Measurements from ENCODE around the gene MYO3B. TPM values are rescaled to one million over a fixed set of nuclear protein-coding genes. Genes with fewer than 3 reads are reported as not detected.

The MYO3B gene
- polyA plus RNA-seq, 2 of the 4 experiments (the other 2 are of a cell fraction): 0.01 TPM; not detected in 1

DNA sequence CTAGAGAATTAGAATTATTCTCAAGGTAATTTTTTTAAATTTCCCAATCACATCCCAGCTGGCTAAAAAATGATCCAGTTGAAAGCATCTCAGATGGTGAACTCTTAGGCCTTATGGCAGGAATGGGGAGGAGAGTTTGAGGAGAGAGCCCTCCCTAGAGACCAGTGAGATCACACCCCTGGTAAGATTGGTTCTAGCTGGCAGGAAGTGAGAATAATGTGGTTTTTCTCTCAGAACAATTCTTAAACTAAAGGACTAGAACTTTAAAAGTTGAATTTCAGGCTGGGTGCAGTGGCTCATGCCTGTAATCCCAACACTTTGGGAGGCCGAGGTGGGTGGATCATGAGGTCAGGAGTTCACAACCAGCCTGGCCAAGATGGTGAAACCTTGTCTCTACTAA is 120.2 kb downstream of the MYO3B start:
- POLR2A ChIA-PET: no interaction called here
- Histone ChIP-seq H3K27ac (no peak overlapping the region), H3K4me3 (no peak overlapping the region), H3K4me2 (no peak overlapping the region), H3K4me1 (no peaks in the 10 kb centered on the region), H3K9me3 (peaks cover 5% of the 10 kb centered on the region; the same call in 2 of the 3 replicates)
- CTCF ChIA-PET: interaction anchor here (0.6 kb wide), 1 partner anchor 655 kb away, joined by 3 read pairs; no protein-coding TSS in a partner anchor
- FAIRE-seq: no peak
- TF ChIP-seq NFE2L2 (conservative IDR thresholded peaks at IDR 0.05; ENCODE audit: low read length) (no peak), HOXA7 (CRISPR knock-in tag; IDR thresholded peaks at IDR 0.05) (no peak), MAFK (IDR thresholded peaks at IDR 0.05; ENCODE audit: partially characterized antibody) (no peak), SMC3 (IDR thresholded peaks at IDR 0.05) (no peak), KDM1A (IDR thresholded peaks at IDR 0.05; ENCODE audit: low read depth) (no peak), CEBPB (IDR thresholded peaks at IDR 0.05) (no peak), BCL3 (IDR thresholded peaks at IDR 0.05) (no peak)
- TF ChIP-seq, protein P1, sequence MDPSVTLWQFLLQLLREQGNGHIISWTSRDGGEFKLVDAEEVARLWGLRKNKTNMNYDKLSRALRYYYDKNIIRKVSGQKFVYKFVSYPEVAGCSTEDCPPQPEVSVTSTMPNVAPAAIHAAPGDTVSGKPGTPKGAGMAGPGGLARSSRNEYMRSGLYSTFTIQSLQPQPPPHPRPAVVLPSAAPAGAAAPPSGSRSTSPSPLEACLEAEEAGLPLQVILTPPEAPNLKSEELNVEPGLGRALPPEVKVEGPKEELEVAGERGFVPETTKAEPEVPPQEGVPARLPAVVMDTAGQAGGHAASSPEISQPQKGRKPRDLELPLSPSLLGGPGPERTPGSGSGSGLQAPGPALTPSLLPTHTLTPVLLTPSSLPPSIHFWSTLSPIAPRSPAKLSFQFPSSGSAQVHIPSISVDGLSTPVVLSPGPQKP (IDR thresholded peaks at IDR 0.05; ENCODE audit: low read depth, low read length): no peak
- TF ChIP-seq, protein P2, sequence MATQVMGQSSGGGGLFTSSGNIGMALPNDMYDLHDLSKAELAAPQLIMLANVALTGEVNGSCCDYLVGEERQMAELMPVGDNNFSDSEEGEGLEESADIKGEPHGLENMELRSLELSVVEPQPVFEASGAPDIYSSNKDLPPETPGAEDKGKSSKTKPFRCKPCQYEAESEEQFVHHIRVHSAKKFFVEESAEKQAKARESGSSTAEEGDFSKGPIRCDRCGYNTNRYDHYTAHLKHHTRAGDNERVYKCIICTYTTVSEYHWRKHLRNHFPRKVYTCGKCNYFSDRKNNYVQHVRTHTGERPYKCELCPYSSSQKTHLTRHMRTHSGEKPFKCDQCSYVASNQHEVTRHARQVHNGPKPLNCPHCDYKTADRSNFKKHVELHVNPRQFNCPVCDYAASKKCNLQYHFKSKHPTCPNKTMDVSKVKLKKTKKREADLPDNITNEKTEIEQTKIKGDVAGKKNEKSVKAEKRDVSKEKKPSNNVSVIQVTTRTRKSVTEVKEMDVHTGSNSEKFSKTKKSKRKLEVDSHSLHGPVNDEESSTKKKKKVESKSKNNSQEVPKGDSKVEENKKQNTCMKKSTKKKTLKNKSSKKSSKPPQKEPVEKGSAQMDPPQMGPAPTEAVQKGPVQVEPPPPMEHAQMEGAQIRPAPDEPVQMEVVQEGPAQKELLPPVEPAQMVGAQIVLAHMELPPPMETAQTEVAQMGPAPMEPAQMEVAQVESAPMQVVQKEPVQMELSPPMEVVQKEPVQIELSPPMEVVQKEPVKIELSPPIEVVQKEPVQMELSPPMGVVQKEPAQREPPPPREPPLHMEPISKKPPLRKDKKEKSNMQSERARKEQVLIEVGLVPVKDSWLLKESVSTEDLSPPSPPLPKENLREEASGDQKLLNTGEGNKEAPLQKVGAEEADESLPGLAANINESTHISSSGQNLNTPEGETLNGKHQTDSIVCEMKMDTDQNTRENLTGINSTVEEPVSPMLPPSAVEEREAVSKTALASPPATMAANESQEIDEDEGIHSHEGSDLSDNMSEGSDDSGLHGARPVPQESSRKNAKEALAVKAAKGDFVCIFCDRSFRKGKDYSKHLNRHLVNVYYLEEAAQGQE (IDR thresholded peaks at IDR 0.05): no peak
- DNase-seq (ENCODE audit: low read depth in 1 of 2, low spot score in 1 of 2): no peak
- no peak for ATAC-seq
- 33% methylated on average over 1 of the region's 1 CpG for WGBS (ENCODE audit: missing lambda C conversion rate)

DNA sequence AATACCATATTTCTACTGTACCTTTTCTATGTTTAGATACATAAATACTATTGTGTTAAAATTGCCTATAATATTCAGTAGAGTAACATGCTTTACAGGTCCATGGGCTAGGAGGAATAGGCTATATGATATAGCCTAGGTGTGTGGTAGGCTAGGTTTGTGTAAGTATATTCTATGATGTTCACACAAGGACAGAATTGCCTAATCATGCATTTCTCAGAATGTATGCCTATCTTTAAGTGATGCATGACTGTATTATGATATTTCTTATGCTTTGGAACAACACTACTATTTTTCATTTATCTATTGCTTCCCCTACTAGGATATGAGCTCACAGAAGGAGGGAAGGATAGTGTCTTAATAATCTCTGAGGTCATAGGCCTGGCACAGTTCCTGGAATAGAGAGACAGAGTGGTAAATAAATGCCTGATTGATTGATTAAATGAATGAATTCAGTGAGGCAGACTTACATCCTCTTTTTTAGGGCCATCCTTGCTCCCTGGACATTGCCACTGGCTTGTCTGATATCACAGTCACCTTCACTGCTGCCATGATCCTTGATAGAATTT is 121.0 kb downstream of the MYO3B start:
- Histone ChIP-seq H3K9me3 (peaks cover 5% of the 10 kb centered on the region; the same call in 2 of the 3 replicates), H3K27ac (no peak overlapping the region), H3K4me3 (no peak overlapping the region), H3K4me2 (no peak overlapping the region), H3K4me1 (no peaks in the 10 kb centered on the region)
- FAIRE-seq: no peak
- POLR2A ChIA-PET: no interaction called here
- no peak for ATAC-seq
- DNase-seq (ENCODE audit: low read depth in 1 of 2, low spot score in 1 of 2): no peak
- no peak for TF ChIP-seq GATA3 (IDR thresholded peaks at IDR 0.05; ENCODE audit: borderline replicate concordance)
- no peak for TF ChIP-seq ZFP36 (IDR thresholded peaks at IDR 0.05; ENCODE audit: borderline replicate concordance, partially characterized antibody)
- no peak for TF ChIP-seq CBX8 (IDR thresholded peaks at IDR 0.05)
- TF ChIP-seq KDM1A (IDR thresholded peaks at IDR 0.05; ENCODE audit: low read depth): no peak
- CTCF ChIA-PET: no interaction called here

DNA sequence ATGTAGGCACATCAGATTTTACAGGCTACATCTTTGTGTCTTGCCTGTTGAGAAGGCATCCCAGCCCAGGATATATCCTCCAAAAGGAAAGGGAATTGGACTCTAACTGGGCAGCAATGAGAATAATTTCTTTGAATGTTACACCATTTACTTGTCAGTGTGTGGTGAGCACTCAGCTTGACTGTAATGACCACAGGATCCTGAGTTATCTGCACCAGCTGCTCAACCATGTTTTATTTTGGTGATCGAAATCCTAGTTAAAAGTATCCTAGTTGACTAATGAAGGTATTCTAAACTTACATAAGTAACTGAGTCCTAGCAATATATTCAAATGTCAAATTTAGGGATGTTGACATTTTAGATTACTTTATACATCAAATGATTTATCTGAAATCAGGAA is 123.0 kb downstream of the MYO3B start:
- ATAC-seq (no peak), FAIRE-seq (no peak), DNase-seq (ENCODE audit: low read depth in 1 of 2, low spot score in 1 of 2) (no peak)
- Histone ChIP-seq H3K27ac (no peak overlapping the region), H3K4me2 (no peak overlapping the region), H3K4me3 (no peak overlapping the region), H3K4me1 (no peaks in the 10 kb centered on the region), H3K9me3 (peaks cover 4% of the 10 kb centered on the region; the same call in 2 of the 3 replicates)
- TF ChIP-seq, protein P2 (IDR thresholded peaks at IDR 0.05): no peak
- TF ChIP-seq, protein P1 (IDR thresholded peaks at IDR 0.05; ENCODE audit: low read depth, low read length): no peak
- no peak for TF ChIP-seq CBX8 (IDR thresholded peaks at IDR 0.05)
- no peak for TF ChIP-seq HEYL (CRISPR knock-in tag; IDR thresholded peaks at IDR 0.05)
- no peak for TF ChIP-seq MYC (IDR thresholded peaks at IDR 0.05; ENCODE audit: borderline replicate concordance, low read length)
- TF ChIP-seq RARB (CRISPR knock-in tag; IDR thresholded peaks at IDR 0.05): no peak
- no peak for TF ChIP-seq CBX2 (IDR thresholded peaks at IDR 0.05; ENCODE audit: borderline replicate concordance, low read depth)
- no peak for TF ChIP-seq JUNB (IDR thresholded peaks at IDR 0.05)
- TF ChIP-seq NR3C1 (IDR thresholded peaks at IDR 0.05): no peak
- 6% methylated on average over 1 of the region's 1 CpG for WGBS (ENCODE audit: missing lambda C conversion rate)
- ChIA-PET CTCF (no interaction called here), POLR2A (no interaction called here)
